Stimulated activated naive CD8-positive, alpha-beta T cell treated with anti-CD3 and anti-CD28 coated beads, Interleukin-15, Interleukin-2, amounts not matched to agents 100 ng/mL and 50 ng/mL, for 24 hours (primary cell): Measurements from ENCODE around the gene GAL3ST3.
"Not testable (repeated sequence)": the region's sequence is repeated elsewhere in the genome, so short reads cannot be mapped to it uniquely, and the experiment has no call there.

Experiments
- H3K27ac Mint-ChIP-seq: one replicate; pipeline ENCODE4 v1.8.0; 2021; ENCODE audit warnings: mild to moderate bottlenecking, mixed read lengths
- H3K27me3 Mint-ChIP-seq: one replicate; pipeline ENCODE4 v1.8.0; 2021; ENCODE audit warnings: mixed read lengths
- H3K36me3 Mint-ChIP-seq: one replicate; pipeline ENCODE4 v1.8.0; 2021; ENCODE audit warnings: low read depth, mixed read lengths
- H3K4me1 Mint-ChIP-seq: one replicate; pipeline ENCODE4 v1.8.0; 2021; ENCODE audit warnings: low read depth, mixed read lengths
- H3K4me3 Mint-ChIP-seq: one replicate; pipeline ENCODE4 v1.8.0; 2021; ENCODE audit warnings: mild to moderate bottlenecking, mixed read lengths
- H3K9me3 Mint-ChIP-seq: one replicate; pipeline ENCODE4 v1.8.0; 2021; ENCODE audit warnings: mixed read lengths

The GAL3ST3 gene

GRCh38 chr11:66015936-66016792 is 32.8 kb downstream of the GAL3ST3 start:
- H3K27me3 Mint-ChIP-seq, result peaks cover 5% of the 10 kb centered on the region
- no peak overlapping the region for H3K27ac Mint-ChIP-seq
- H3K9me3 Mint-ChIP-seq, result no peaks in the 10 kb centered on the region
- no peak overlapping the region for H3K4me3 Mint-ChIP-seq
- H3K4me1 Mint-ChIP-seq, result peaks cover 15% of the 10 kb centered on the region
- H3K36me3 Mint-ChIP-seq, result no peaks in the 10 kb centered on the region

- Mint-ChIP-seq H3K27ac (no peak overlapping the region), H3K4me3 (no peak overlapping the region), H3K4me1 (peaks cover 8% of the 10 kb centered on the region), H3K9me3 (no peaks in the 10 kb centered on the region), H3K36me3 (no peaks in the 10 kb centered on the region), H3K27me3 (peaks cover 5% of the 10 kb centered on the region)
These were observed 33.5 kb downstream of the GAL3ST3 start for GRCh38 chr11:66015454-66015881.

DNA sequence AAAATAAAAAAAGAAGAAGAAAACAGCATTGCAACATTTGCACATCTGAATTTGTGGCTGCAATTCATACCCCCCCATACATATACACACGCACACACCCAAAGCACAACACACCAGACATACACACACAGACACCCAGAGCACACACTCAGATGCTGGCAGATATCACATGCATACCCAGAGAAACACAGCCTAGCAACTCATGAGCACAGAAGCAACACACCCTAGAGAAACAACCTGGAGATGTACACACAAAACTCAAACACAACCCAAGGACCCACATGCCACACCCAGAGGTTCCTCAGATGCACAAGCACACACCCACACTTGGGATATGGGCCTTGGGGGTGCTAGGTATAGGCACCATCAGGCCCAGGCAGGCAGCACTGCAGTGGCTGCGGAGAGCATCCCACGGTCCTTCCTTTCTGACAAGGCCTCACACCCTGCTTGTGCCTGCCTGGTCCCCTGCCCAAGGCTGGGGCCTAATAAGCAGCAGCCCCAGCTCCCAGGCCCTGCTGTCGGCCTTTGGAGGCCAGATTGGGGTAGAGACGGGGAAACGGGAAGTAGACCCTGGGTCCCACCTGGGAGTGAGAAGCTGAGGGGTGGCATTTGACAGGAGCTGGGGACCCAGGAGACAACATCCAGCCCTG is 34.0 kb downstream of the GAL3ST3 start:
- Mint-ChIP-seq H3K4me1 (peaks cover 5% of the 10 kb centered on the region), H3K4me3 (no peak overlapping the region), H3K27me3 (peaks cover 5% of the 10 kb centered on the region), H3K27ac (no peak overlapping the region), H3K9me3 (no peaks in the 10 kb centered on the region), H3K36me3 (no peaks in the 10 kb centered on the region)

DNA sequence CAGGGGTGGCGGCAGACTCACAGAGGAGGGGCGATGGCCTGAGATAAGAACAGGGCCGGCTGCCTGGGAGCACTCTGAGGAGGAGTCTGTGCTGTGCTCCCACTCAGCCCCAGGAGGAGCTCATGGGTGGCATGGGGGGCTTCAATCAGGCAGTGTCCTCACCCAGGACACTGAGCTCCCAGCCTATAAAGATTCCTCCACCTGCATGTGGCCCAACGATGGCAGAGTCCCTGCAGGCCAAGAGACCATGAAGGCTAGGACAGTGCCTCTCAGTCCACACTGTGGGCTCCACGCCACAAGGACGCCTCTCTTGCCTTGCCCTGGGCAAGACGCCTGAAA is 35.2 kb downstream of the GAL3ST3 start:
- Mint-ChIP-seq H3K27me3 (peaks cover 5% of the 10 kb centered on the region), H3K36me3 (no peaks in the 10 kb centered on the region), H3K4me3 (no peak overlapping the region), H3K4me1 (peaks cover 5% of the 10 kb centered on the region), H3K27ac (no peak overlapping the region), H3K9me3 (no peaks in the 10 kb centered on the region)

- Mint-ChIP-seq H3K4me1 (peaks cover 5% of the 10 kb centered on the region), H3K36me3 (no peaks in the 10 kb centered on the region), H3K27me3 (peaks cover 5% of the 10 kb centered on the region), H3K4me3 (no peak overlapping the region), H3K9me3 (no peaks in the 10 kb centered on the region), H3K27ac (no peak overlapping the region)
These were observed 35.8 kb downstream of the GAL3ST3 start for GRCh38 chr11:66012946-66013761.

DNA sequence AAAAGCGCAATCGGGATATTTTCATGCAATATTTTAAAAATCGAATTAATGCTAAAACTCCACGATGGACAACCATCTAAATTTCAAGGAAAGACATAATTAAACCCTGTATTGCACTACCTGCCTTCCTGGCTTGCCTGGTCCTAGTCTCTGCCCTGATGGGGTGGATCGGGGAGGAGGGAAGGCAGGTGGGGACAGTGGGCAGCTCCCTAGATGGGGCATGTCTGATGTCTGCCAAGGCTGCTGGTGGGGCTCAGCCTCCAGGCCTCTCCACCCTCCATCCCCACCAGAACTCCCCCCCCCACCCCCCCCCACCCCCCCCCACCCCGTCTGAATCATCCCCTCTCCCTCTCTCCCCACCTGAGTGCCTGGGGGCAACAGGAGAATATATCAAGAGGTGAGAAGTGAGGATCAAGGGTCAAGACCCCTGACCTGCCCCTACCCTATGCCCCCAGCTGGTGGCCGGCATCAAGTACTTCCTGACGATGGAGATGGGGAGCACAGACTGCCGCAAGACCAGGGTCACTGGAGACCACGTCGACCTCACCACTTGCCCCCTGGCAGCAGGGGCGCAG is 36.5 kb downstream of the GAL3ST3 start:
- Mint-ChIP-seq H3K27me3 (peaks cover 5% of the 10 kb centered on the region), H3K4me3 (no peak overlapping the region), H3K27ac (no peak overlapping the region), H3K36me3 (no peaks in the 10 kb centered on the region), H3K4me1 (peaks cover 1% of the 10 kb centered on the region), H3K9me3 (no peaks in the 10 kb centered on the region)

GRCh38 chr11:66011785-66012303 is 37.1 kb downstream of the GAL3ST3 start, which contains the start of gene CST6:
TSS of gene CST6 (plus strand) at chr11:66012008. CDS start at chr11:66012045, 37 bp downstream.
- Mint-ChIP-seq H3K4me1 (no peaks in the 10 kb centered on the region), H3K9me3 (no peaks in the 10 kb centered on the region), H3K36me3 (no peaks in the 10 kb centered on the region), H3K27ac (no peak within 1 kb of the TSS), H3K27me3 (peaks cover 5% of the 10 kb centered on the region), H3K4me3 (no peak within 1 kb of the TSS)

- no peak overlapping the region for H3K27ac Mint-ChIP-seq
- H3K27me3 Mint-ChIP-seq, result peaks cover 5% of the 10 kb centered on the region
- no peaks in the 10 kb centered on the region for H3K9me3 Mint-ChIP-seq
- no peaks in the 10 kb centered on the region for H3K4me1 Mint-ChIP-seq
- H3K4me3 Mint-ChIP-seq, result no peak overlapping the region
- no peaks in the 10 kb centered on the region for H3K36me3 Mint-ChIP-seq
These were observed 37.6 kb downstream of the GAL3ST3 start for GRCh38 chr11:66011239-66011784.

DNA sequence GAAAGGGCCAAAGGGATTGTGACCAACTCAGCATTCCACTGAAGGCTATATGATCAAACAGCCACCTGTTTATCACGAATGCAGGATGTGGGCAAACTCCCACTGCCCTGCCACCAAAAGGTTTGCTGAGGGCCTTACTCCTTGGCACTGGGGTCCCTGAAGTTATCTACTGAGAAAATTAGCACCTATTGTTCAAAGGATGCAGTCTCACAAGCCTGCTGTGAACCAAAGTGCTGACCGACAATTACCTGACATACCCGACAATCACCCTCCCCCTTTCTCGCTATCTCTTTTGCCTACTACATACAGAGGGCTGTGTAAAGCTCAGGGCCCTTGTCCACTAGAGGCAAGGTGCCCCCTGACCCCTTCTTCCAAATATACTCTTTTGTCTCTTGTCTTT is 38.9 kb downstream of the GAL3ST3 start:
- not testable (repeated sequence) for H3K4me1 Mint-ChIP-seq, H3K9me3 Mint-ChIP-seq, H3K27ac Mint-ChIP-seq, H3K27me3 Mint-ChIP-seq, H3K4me3 Mint-ChIP-seq, H3K36me3 Mint-ChIP-seq

DNA sequence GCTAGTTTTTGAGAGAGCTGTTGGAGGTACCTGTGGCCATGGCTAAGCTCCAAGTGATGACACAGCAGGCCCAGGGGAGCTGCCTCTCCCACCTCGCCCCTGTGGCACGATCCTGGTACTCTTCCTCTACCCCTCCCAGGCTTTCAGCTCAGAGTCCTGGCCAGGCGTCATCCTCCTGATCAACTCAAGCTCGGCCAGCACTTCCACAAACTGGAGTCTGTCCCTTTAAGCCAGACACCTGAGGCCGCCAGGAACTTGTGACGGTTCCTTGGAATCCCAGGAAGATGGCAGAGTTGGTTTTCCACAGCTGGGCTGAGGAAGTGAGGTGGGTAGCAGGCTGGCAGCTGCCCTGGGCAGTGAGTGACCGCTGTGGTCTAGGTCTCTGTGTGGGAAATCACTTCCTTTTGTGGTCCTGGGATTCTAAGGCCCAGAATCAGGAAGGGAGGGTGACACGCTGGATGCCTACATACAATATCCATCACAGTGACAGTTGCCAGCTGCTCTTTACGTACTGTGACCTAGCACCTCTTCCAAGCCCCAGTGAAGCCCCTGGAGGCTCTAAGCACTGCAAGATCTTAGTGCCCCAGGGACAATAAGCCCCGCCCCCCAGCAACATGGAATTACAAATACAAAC is 40.4 kb downstream of the GAL3ST3 start:
- H3K9me3 Mint-ChIP-seq, result no peaks in the 10 kb centered on the region
- H3K4me1 Mint-ChIP-seq, result peaks cover 15% of the 10 kb centered on the region
- no peaks in the 10 kb centered on the region for H3K27me3 Mint-ChIP-seq
- H3K36me3 Mint-ChIP-seq, result peaks cover 18% of the 10 kb centered on the region
- no peak overlapping the region for H3K27ac Mint-ChIP-seq
- no peak overlapping the region for H3K4me3 Mint-ChIP-seq

DNA sequence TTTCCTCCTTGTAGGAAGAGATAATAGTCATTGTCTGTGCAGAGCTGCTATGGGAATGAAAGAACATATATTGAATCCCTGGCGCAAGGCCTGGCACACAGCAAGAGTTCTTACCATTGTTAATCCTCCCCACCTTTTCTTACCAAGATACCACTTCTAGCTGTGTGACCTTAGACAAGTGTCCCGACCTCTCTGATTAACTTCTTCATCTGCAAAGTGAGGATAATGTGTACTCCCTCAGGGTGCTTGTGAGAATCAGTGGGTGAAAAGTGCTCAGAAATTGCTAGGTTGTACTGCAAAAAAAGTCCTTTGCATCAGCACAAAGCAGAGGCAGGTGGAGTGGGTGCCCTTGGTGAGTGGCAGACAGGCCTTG is 40.9 kb downstream of the GAL3ST3 start:
- peaks cover 20% of the 10 kb centered on the region for H3K4me1 Mint-ChIP-seq
- H3K36me3 Mint-ChIP-seq, result peaks cover 23% of the 10 kb centered on the region
- no peaks in the 10 kb centered on the region for H3K9me3 Mint-ChIP-seq
- H3K4me3 Mint-ChIP-seq, result no peak overlapping the region
- H3K27me3 Mint-ChIP-seq, result no peaks in the 10 kb centered on the region
- H3K27ac Mint-ChIP-seq, result no peak overlapping the region

DNA sequence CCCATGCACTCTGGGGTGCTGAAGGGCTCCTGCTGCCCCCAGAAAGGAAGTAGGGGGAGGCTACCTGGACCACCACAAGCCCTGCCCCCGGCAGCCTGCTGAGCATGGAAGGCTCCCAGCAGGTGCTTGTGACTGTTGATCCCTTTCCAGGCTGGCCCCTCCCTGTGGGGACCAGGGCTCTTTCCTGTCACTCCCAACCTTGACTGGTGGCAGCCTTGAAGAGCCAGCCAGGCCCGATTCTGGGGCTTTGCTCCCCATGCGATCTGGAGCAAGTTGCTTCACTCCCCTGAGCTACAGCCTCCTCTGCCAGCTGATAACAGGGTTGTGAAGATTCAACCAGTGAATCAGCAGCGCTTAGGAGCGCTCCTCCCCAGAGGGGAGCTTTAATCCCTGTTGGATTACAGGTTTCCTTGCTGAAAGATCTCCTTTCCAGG is 41.7 kb downstream of the GAL3ST3 start:
- H3K4me1 Mint-ChIP-seq, result peaks cover 25% of the 10 kb centered on the region
- no peaks in the 10 kb centered on the region for H3K9me3 Mint-ChIP-seq
- no peak overlapping the region for H3K27ac Mint-ChIP-seq
- H3K36me3 Mint-ChIP-seq, result peaks cover 28% of the 10 kb centered on the region
- H3K27me3 Mint-ChIP-seq, result no peaks in the 10 kb centered on the region
- H3K4me3 Mint-ChIP-seq, result no peak overlapping the region

GRCh38 chr11:66006891-66007176 is 42.1 kb downstream of the GAL3ST3 start:
- H3K4me3 Mint-ChIP-seq, result no peak overlapping the region
- peaks cover 29% of the 10 kb centered on the region for H3K36me3 Mint-ChIP-seq
- H3K4me1 Mint-ChIP-seq, result peaks cover 27% of the 10 kb centered on the region
- H3K9me3 Mint-ChIP-seq, result no peaks in the 10 kb centered on the region
- no peak overlapping the region for H3K27ac Mint-ChIP-seq
- H3K27me3 Mint-ChIP-seq, result no peaks in the 10 kb centered on the region
